ENCODE results near the gene CKB.

CKB gene

DNA sequence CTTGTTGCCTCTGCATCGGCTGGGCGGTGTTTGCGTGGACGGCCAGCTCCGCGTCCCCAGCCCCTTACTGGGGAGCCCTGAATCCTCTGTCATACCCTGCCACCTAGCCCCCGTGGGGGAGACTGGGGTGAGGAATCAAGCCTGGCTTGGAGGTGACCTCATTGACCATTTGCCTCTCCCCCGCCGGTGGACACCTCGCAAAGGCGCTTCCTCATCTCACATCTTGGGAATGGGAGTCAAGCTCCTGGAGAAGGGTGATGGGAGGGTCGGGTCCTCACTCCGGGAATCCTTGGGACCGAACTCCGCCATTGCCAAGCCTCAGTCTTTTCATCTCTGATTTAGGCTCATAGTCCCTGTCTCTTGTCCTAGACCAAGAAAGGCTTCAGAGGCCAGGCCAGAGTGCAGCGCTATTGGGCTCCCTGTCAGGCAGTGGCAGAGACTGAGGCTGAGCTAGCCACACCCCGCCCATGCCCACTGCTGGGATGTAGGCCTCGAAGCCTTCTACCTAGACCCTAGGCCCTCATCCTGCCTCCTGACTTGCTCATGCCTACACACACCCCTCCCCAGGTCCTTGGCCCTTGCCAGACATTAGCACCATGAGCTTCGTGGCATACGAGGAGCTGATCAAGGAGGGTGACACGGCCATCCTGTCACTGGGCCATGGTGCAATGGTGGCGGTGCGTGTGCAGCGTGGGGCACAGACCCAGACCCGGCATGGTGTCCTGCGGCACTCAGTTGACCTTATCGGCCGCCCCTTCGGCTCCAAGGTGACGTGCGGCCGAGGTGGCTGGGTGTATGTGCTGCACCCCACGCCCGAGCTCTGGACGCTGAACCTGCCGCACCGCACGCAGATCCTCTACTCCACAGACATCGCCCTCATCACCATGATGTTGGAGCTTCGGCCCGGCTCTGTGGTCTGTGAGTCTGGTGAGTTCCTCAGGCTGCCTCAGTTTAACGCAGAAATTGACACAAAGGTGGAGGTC, 7.0 kb upstream of the CKB start:
- no peak for DNase-seq (ENCODE audit: low spot score)
- in situ Hi-C loops (cut with MboI; ENCODE audit: low pct_unique_long_range_greater_than_20kb, low sequenced_read_pairs, unreplicated experiment) = no loop called here
- TF ChIP-seq CTCF (IDR thresholded peaks at IDR 0.05; ENCODE audit: extremely low read depth, insufficient read depth, missing control alignments) = no peak

GRCh38 chr14:103528587-103529382, 6.2 kb upstream of the CKB start, which contains the start of gene TRMT61A:
Gene TRMT61A, plus strand, starts transcription at chr14:103529196. Its CDS starts 783 bp downstream, at chr14:103529979.
- in situ Hi-C loops (cut with MboI; ENCODE audit: low pct_unique_long_range_greater_than_20kb, low sequenced_read_pairs, unreplicated experiment) = no loop called here
- no peak for TF ChIP-seq CTCF (IDR thresholded peaks at IDR 0.05; ENCODE audit: extremely low read depth, insufficient read depth, missing control alignments)
- DNase-seq (ENCODE audit: low spot score) = peak; percentile 98

- no peak for DNase-seq (ENCODE audit: low spot score)
These were observed 5.5 kb upstream of the CKB start for GRCh38 chr14:103528146-103528586.

DNA sequence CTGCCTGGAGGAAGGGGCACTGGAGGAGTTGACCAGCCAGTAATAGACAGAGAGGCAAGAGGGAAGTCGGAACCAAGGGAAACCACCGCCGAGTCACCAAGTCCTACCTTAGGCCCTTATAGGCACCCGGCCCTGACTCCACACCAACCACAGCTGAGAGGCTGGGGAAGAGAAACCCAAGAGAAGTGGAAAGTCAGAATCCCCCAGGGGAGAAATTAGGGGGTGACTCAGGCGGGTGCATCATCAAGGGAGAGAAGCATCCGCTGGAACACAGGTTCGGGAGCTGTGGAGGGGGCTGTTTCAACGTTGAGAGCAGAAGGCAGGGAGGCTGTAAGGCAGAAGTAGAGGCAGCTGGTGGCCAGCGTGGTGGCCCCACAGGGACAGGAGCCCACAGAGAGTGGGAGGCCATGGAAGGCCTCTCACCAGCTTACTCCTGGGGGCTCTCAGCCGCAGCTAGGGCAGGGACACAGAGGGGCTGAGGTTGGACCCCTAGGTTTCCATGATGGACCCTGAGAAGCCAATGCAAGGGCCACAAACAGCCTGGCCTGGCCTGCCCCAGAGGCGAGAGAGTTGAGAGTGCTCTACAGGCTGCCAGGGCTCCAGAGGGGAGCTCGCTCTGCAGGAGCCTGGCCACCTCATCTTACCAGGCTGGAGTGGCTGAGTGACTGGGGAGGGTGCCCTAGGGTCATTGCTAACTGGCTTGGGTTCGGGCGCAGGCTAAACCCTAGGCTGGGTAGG, 4.9 kb upstream of the CKB start:
- no peak for TF ChIP-seq CTCF (IDR thresholded peaks at IDR 0.05; ENCODE audit: extremely low read depth, insufficient read depth, missing control alignments)
- DNase-seq (ENCODE audit: low spot score) = peak; percentile 87
- in situ Hi-C loops (cut with MboI; ENCODE audit: low pct_unique_long_range_greater_than_20kb, low sequenced_read_pairs, unreplicated experiment) = no loop called here

More at GRCh38 chr14:103528146-103528586, 5.5 kb upstream of the CKB start:
- in situ Hi-C loops (cut with MboI; ENCODE audit: low pct_unique_long_range_greater_than_20kb, low sequenced_read_pairs, unreplicated experiment) = no loop called here
- TF ChIP-seq CTCF (IDR thresholded peaks at IDR 0.05; ENCODE audit: extremely low read depth, insufficient read depth, missing control alignments) = no peak

- in situ Hi-C loops (cut with MboI; ENCODE audit: low pct_unique_long_range_greater_than_20kb, low sequenced_read_pairs, unreplicated experiment) = no loop called here
- TF ChIP-seq CTCF (IDR thresholded peaks at IDR 0.05; ENCODE audit: extremely low read depth, insufficient read depth, missing control alignments) = no peak
- no peak for DNase-seq (ENCODE audit: low spot score)
These were observed 4.3 kb upstream of the CKB start for GRCh38 chr14:103526914-103527248.

Data from GM13977 (cell line).